K562 (cell line): ENCODE results near the gene CHMP2A. TPM values are rescaled to one million over a fixed set of nuclear protein-coding genes. Genes with fewer than 3 reads are reported as not detected.
A peak's percentile ranks its signal among the peaks of the same experiment; 100 is the strongest.

Experiments
- CHD4 ChIP-seq: fragments of 200-600 bp; sonication (generic); IDR thresholded peaks from 3 replicates; pipeline ENCODE4 v1.6.1; 2012; ENCODE audit warnings: low read depth, mild to moderate bottlenecking, mixed read lengths, low read length, inconsistent platforms; ENCODE audit not compliant: insufficient read depth, insufficient replicate concordance, poor library complexity, severe bottlenecking
- FOS ChIP-seq: IDR thresholded peaks from 3 replicates; pipeline ENCODE4 v1.6.1; 2011; ENCODE audit not compliant: insufficient read length; ENCODE audit errors: extremely low read depth
- KDM5B ChIP-seq: fragments of 200-600 bp; sonication (generic); IDR thresholded peaks from 2 replicates; pipeline ENCODE4 v1.6.1; 2012; ENCODE audit warnings: low read depth, mild to moderate bottlenecking, moderate library complexity, low read length, control low read depth, inconsistent platforms; ENCODE audit not compliant: insufficient replicate concordance
- PHF21A ChIP-seq: fragments of 450-650 bp; IDR thresholded peaks from 2 replicates; pipeline ENCODE4 v1.6.1; 2017; ENCODE audit warnings: low read depth, borderline replicate concordance
- SUPT5H ChIP-seq: fragments of 450-650 bp; IDR thresholded peaks from 2 replicates; pipeline ENCODE4 v1.6.1; 2016
- ZNF217 ChIP-seq: sonication (generic); formaldehyde crosslinking; IDR thresholded peaks from 2 replicates; pipeline ENCODE4 v1.8.0; 2022; ENCODE audit warnings: mild to moderate bottlenecking, missing genetic modification reagents
- polyA plus RNA-seq, 8 experiments: library from polyadenylated mRNA; depleted of rRNA in 4 of 8; stranded (reverse) in 5 of 8; unstranded in 3 of 8; fragments of >200 nt; fragmentation: Nextera tagmentation in 2 of 8; fragmentation: Illumina TruSeq in 1 of 8; extraction: Ambion mirVana in 2 of 8; extraction: Trizol in 1 of 8; gene quantifications; 2 replicates each; pipeline versions ENCODE4 v1.2.1 to v1.2.3, GENCODE V29; 2011 to 2014; ENCODE audit warnings: inconsistent platforms in 1 of 8, missing spikeins in 1 of 8
- total RNA-seq, 7 experiments: library from RNA; depleted of rRNA in 6 of 7; stranded (reverse); fragments of >200 nt in 6 of 7; fragmentation: Illumina TruSeq in 2 of 7; extraction: Trizol in 2 of 7; gene quantifications; 2 replicates each; pipeline versions ENCODE4 v1.2.1 to v1.2.3, GENCODE V29; 2011 to 2021; ENCODE audit warnings: low replicate concordance in 1 of 7
- TF ChIP-seq, protein P1 (sequence below): fragments of 450-650 bp; IDR thresholded peaks from 2 replicates; pipeline ENCODE4 v1.6.1; 2016; ENCODE audit warnings: mild to moderate bottlenecking
- TF ChIP-seq, protein P2 (sequence below): sonication (generic); formaldehyde crosslinking; IDR thresholded peaks from 2 replicates; pipeline ENCODE4 v1.8.0; 2022; ENCODE audit warnings: mild to moderate bottlenecking, missing genetic modification reagents, borderline replicate concordance
- TF ChIP-seq, protein P3 (sequence below): fragments of 450-650 bp; IDR thresholded peaks from 2 replicates; pipeline ENCODE4 v1.6.1; 2016; ENCODE audit warnings: low read depth
- TF ChIP-seq, protein P4 (sequence below): fragments of 250-450 bp; sonication (Bioruptor Pico); IDR thresholded peaks from 2 replicates; pipeline ENCODE4 v1.5.0; 2021

Gene CHMP2A
- total and polyA plus RNA-seq, 9 of the 15 experiments (the other 6 are each of a cell fraction or from before 2014, with no cell fraction given) = 57.6 to 159 (median 87.2) TPM

DNA sequence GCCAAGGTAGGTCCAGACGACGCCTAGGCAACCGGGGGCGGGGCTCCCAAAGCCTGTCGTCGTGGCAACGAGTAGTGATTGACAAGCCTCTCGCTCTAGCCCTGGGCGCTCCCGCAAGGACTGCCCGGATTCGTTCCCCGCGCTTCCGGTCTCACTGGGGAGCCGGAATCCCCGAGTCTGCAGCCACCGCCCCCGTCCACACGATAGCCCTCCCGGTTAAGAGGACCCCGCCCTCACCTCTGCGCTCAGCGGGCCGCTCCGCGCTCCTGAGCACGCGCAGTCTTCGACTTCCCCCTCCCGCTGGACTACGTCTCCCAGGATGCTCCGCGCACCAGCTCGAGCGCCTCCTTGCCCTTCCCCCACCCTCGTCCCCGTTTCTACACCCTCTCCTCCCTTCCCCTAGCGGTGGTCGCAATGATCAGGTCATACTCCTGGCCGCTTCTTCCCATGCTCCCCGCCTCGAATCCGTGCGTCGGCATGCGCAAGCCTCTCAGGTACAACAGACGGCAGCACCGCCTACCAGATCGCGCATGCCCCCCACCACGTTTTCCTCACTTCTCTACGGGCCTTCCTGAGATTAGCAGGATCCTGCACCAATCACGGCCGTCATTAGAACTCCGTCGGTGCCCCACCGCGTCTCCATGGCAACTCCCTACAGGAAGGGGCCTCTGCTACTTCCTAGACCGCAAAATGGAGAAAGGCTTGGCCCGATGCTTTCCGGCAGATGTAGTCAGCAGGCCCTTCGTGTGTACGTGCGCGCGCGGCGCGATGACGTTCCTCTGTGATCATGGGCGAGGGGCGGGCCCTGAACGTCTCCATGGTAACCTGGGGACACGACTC lies 18.1 kb upstream of the CHMP2A start, which contains the start of gene MZF1 (continued):
- TF ChIP-seq PHF21A = no peak
- peak; percentile 57 for TF ChIP-seq FOS
- TF ChIP-seq, protein P1, sequence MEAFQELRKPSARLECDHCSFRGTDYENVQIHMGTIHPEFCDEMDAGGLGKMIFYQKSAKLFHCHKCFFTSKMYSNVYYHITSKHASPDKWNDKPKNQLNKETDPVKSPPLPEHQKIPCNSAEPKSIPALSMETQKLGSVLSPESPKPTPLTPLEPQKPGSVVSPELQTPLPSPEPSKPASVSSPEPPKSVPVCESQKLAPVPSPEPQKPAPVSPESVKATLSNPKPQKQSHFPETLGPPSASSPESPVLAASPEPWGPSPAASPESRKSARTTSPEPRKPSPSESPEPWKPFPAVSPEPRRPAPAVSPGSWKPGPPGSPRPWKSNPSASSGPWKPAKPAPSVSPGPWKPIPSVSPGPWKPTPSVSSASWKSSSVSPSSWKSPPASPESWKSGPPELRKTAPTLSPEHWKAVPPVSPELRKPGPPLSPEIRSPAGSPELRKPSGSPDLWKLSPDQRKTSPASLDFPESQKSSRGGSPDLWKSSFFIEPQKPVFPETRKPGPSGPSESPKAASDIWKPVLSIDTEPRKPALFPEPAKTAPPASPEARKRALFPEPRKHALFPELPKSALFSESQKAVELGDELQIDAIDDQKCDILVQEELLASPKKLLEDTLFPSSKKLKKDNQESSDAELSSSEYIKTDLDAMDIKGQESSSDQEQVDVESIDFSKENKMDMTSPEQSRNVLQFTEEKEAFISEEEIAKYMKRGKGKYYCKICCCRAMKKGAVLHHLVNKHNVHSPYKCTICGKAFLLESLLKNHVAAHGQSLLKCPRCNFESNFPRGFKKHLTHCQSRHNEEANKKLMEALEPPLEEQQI = no peak
- TF ChIP-seq SUPT5H = peak; percentile 84
- TF ChIP-seq, protein P2, sequence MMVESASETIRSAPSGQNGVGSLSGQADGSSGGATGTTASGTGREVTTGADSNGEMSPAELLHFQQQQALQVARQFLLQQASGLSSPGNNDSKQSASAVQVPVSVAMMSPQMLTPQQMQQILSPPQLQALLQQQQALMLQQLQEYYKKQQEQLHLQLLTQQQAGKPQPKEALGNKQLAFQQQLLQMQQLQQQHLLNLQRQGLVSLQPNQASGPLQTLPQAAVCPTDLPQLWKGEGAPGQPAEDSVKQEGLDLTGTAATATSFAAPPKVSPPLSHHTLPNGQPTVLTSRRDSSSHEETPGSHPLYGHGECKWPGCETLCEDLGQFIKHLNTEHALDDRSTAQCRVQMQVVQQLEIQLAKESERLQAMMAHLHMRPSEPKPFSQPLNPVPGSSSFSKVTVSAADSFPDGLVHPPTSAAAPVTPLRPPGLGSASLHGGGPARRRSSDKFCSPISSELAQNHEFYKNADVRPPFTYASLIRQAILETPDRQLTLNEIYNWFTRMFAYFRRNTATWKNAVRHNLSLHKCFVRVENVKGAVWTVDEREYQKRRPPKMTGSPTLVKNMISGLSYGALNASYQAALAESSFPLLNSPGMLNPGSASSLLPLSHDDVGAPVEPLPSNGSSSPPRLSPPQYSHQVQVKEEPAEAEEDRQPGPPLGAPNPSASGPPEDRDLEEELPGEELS = no peak
- TF ChIP-seq, protein P3, sequence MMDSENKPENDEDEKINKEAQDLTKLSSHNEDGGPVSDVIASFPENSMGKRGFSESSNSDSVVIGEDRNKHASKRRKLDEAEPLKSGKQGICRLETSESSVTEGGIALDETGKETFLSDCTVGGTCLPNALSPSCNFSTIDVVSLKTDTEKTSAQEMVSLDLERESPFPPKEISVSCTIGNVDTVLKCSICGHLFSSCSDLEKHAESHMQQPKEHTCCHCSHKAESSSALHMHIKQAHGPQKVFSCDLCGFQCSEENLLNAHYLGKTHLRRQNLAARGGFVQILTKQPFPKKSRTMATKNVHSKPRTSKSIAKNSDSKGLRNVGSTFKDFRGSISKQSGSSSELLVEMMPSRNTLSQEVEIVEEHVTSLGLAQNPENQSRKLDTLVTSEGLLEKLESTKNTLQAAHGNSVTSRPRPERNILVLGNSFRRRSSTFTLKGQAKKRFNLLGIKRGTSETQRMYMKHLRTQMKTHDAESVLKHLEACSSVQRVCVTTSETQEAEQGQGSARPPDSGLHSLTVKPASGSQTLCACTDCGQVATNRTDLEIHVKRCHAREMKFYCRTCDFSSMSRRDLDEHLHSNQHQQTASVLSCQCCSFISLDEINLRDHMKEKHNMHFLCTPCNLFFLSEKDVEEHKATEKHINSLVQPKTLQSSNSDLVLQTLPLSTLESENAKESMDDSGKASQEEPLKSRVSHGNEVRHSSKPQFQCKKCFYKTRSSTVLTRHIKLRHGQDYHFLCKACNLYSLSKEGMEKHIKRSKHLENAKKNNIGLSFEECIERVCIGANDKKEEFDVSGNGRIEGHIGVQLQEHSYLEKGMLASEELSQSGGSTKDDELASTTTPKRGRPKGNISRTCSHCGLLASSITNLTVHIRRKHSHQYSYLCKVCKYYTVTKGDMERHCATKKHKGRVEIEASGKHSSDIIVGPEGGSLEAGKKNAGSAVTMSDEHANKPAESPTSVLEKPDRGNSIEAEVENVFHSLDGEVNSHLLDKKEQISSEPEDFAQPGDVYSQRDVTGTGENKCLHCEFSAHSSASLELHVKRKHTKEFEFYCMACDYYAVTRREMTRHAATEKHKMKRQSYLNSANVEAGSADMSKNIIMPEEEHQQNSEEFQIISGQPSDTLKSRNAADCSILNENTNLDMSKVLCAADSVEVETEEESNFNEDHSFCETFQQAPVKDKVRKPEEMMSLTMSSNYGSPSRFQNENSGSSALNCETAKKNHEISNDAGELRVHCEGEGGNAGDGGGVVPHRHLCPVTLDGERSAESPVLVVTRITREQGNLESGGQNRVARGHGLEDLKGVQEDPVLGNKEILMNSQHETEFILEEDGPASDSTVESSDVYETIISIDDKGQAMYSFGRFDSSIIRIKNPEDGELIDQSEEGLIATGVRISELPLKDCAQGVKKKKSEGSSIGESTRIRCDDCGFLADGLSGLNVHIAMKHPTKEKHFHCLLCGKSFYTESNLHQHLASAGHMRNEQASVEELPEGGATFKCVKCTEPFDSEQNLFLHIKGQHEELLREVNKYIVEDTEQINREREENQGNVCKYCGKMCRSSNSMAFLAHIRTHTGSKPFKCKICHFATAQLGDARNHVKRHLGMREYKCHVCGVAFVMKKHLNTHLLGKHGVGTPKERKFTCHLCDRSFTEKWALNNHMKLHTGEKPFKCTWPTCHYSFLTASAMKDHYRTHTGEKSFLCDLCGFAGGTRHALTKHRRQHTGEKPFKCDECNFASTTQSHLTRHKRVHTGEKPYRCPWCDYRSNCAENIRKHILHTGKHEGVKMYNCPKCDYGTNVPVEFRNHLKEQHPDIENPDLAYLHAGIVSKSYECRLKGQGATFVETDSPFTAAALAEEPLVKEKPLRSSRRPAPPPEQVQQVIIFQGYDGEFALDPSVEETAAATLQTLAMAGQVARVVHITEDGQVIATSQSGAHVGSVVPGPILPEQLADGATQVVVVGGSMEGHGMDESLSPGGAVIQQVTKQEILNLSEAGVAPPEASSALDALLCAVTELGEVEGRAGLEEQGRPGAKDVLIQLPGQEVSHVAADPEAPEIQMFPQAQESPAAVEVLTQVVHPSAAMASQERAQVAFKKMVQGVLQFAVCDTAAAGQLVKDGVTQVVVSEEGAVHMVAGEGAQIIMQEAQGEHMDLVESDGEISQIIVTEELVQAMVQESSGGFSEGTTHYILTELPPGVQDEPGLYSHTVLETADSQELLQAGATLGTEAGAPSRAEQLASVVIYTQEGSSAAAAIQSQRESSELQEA = peak; percentile 10; the same call in 1 of the 2 replicates
- no peak for TF ChIP-seq ZNF217 (CRISPR knock-in tag)
- TF ChIP-seq, protein P4, sequence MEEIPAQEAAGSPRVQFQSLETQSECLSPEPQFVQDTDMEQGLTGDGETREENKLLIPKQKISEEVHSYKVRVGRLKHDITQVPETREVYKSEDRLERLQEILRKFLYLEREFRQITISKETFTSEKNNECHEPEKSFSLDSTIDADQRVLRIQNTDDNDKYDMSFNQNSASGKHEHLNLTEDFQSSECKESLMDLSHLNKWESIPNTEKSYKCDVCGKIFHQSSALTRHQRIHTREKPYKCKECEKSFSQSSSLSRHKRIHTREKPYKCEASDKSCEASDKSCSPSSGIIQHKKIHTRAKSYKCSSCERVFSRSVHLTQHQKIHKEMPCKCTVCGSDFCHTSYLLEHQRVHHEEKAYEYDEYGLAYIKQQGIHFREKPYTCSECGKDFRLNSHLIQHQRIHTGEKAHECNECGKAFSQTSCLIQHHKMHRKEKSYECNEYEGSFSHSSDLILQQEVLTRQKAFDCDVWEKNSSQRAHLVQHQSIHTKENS (CRISPR knock-in tag) = no peak
- no peak for TF ChIP-seq CHD4
- TF ChIP-seq KDM5B = peak; percentile 70
